Measurements from ENCODE around the gene CD8B. TPM values are rescaled to one million over a fixed set of nuclear protein-coding genes. Genes with fewer than 3 reads are reported as not detected.

The CD8B gene
- total RNA-seq, 1 donor from 2014 or later, result not detected

GRCh38 chr2:86815611-86816010 is 46.1 kb downstream of the CD8B start:
- no peak for TF ChIP-seq CTCF (conservative IDR thresholded peaks at IDR 0.05)

GRCh38 chr2:86809481-86810121 is 52.1 kb downstream of the CD8B start:
- Mint-ChIP-seq H3K27me3 (ENCODE audit: low read depth) (peaks cover 27% of the 10 kb centered on the region), H3K4me3 (peak overlapping the region; percentile 59), H3K27ac (ENCODE audit: unreplicated experiment) (no peak overlapping the region), H3K4me1 (peaks cover 9% of the 10 kb centered on the region), H3K36me3 (ENCODE audit: low read depth) (no peaks in the 10 kb centered on the region), H3K9me3 (no peaks in the 10 kb centered on the region)
- TF ChIP-seq CTCF (conservative IDR thresholded peaks at IDR 0.05), result no peak
- no peak for DNase-seq (ENCODE audit: low read depth, low spot score)

More at GRCh38 chr2:86815611-86816010, 46.1 kb downstream of the CD8B start:
- Mint-ChIP-seq H3K36me3 (ENCODE audit: low read depth) (no peaks in the 10 kb centered on the region), H3K9me3 (no peaks in the 10 kb centered on the region), H3K27me3 (ENCODE audit: low read depth) (no peaks in the 10 kb centered on the region), H3K4me3 (no peak overlapping the region), H3K27ac (ENCODE audit: unreplicated experiment) (no peak overlapping the region), H3K4me1 (no peaks in the 10 kb centered on the region)
- no peak for DNase-seq (ENCODE audit: low read depth, low spot score)

- Mint-ChIP-seq H3K36me3 (ENCODE audit: low read depth) (no peaks in the 10 kb centered on the region), H3K9me3 (no peaks in the 10 kb centered on the region), H3K4me1 (peaks cover 9% of the 10 kb centered on the region), H3K27me3 (ENCODE audit: low read depth) (peaks cover 27% of the 10 kb centered on the region), H3K27ac (ENCODE audit: unreplicated experiment) (no peak overlapping the region), H3K4me3 (peak overlapping the region; percentile 91)
- peak; percentile 96 for DNase-seq (ENCODE audit: low read depth, low spot score)
- peak; percentile 97 for TF ChIP-seq CTCF (conservative IDR thresholded peaks at IDR 0.05)
Observed at GRCh38 chr2:86808315-86809161, 53.1 kb downstream of the CD8B start.

GRCh38 chr2:86807468-86808275 is 54.0 kb downstream of the CD8B start:
- Mint-ChIP-seq H3K27ac (ENCODE audit: unreplicated experiment) (no peak overlapping the region), H3K4me3 (peak overlapping the region; percentile 91), H3K27me3 (ENCODE audit: low read depth) (peaks cover 27% of the 10 kb centered on the region), H3K36me3 (ENCODE audit: low read depth) (no peaks in the 10 kb centered on the region), H3K9me3 (no peaks in the 10 kb centered on the region), H3K4me1 (peaks cover 9% of the 10 kb centered on the region)
- no peak for DNase-seq (ENCODE audit: low read depth, low spot score)
- no peak for TF ChIP-seq CTCF (conservative IDR thresholded peaks at IDR 0.05)

- Mint-ChIP-seq H3K4me1 (peaks cover 9% of the 10 kb centered on the region), H3K27me3 (ENCODE audit: low read depth) (peaks cover 27% of the 10 kb centered on the region), H3K9me3 (no peaks in the 10 kb centered on the region), H3K4me3 (peak overlapping the region; percentile 91), H3K27ac (ENCODE audit: unreplicated experiment) (no peak overlapping the region), H3K36me3 (ENCODE audit: low read depth) (no peaks in the 10 kb centered on the region)
- DNase-seq (ENCODE audit: low read depth, low spot score), result no peak
- no peak for TF ChIP-seq CTCF (conservative IDR thresholded peaks at IDR 0.05)
Observed at GRCh38 chr2:86807133-86807467, 54.6 kb downstream of the CD8B start.
